ENCODE measurements around the gene COG1.

- no peak for TF ChIP-seq CTCF (IDR thresholded peaks at IDR 0.05; ENCODE audit: low read depth, low read length)
- TF ChIP-seq POLR2A (IDR thresholded peaks at IDR 0.05; ENCODE audit: extremely low read depth, insufficient read length) = no peak
Observed at GRCh38 chr17:73203788-73204479, 11.1 kb downstream of the COG1 start.
